Measurements from ENCODE around the gene HDAC11. TPM values are rescaled to one million over a fixed set of nuclear protein-coding genes. Genes with fewer than 3 reads are reported as not detected.

Gene HDAC11
- total RNA-seq, 2 donors from 2014 or later, result 6.2 to 8.0 TPM

GRCh38 chr3:13460341-13460736, 19.8 kb upstream of the HDAC11 start:
- DNase-seq (no peak), ATAC-seq (replicated peaks in 1 of 2) (no peak)
- H3K4me1 Mint-ChIP-seq (ENCODE audit: low read depth), result peaks cover 8% of the 10 kb centered on the region
- H3K9me3 Mint-ChIP-seq, result no peaks in the 10 kb centered on the region
- H3K27ac Mint-ChIP-seq, result no peak overlapping the region
- H3K4me3 Mint-ChIP-seq, result no peak overlapping the region
- H3K27me3 Mint-ChIP-seq (ENCODE audit: low read depth), result peaks cover 4% of the 10 kb centered on the region
- no peaks in the 10 kb centered on the region for H3K36me3 Mint-ChIP-seq (ENCODE audit: insufficient read depth in 2 of 2)

- Mint-ChIP-seq H3K27me3 (ENCODE audit: low read depth) (peaks cover 5% of the 10 kb centered on the region), H3K27ac (no peak overlapping the region)
- peak; percentile 98 for ATAC-seq (replicated peaks in 1 of 2)
These were observed 18.7 kb upstream of the HDAC11 start for GRCh38 chr3:13461169-13462124.

GRCh38 chr3:13462125-13462629, 17.9 kb upstream of the HDAC11 start:
- no peak for ATAC-seq (replicated peaks in 1 of 2)
- Mint-ChIP-seq H3K27ac (no peak overlapping the region), H3K4me1 (ENCODE audit: low read depth) (peaks cover 8% of the 10 kb centered on the region), H3K4me3 (no peak overlapping the region), H3K9me3 (no peaks in the 10 kb centered on the region), H3K27me3 (ENCODE audit: low read depth) (peaks cover 5% of the 10 kb centered on the region), H3K36me3 (ENCODE audit: insufficient read depth in 2 of 2) (no peaks in the 10 kb centered on the region)
- no peak for DNase-seq

More at GRCh38 chr3:13461169-13462124, 18.7 kb upstream of the HDAC11 start:
- Mint-ChIP-seq H3K36me3 (ENCODE audit: insufficient read depth in 2 of 2) (no peaks in the 10 kb centered on the region), H3K9me3 (no peaks in the 10 kb centered on the region), H3K4me1 (ENCODE audit: low read depth) (peaks cover 8% of the 10 kb centered on the region), H3K4me3 (no peak overlapping the region)
- peak; percentile 84 to 87 for DNase-seq

- H3K36me3 Mint-ChIP-seq (ENCODE audit: insufficient read depth in 2 of 2), result no peaks in the 10 kb centered on the region
- DNase-seq, result no peak
- no peak overlapping the region for H3K4me3 Mint-ChIP-seq
- H3K27ac Mint-ChIP-seq, result no peak overlapping the region
- H3K9me3 Mint-ChIP-seq, result no peaks in the 10 kb centered on the region
- peaks cover 8% of the 10 kb centered on the region for H3K4me1 Mint-ChIP-seq (ENCODE audit: low read depth)
- peaks cover 5% of the 10 kb centered on the region for H3K27me3 Mint-ChIP-seq (ENCODE audit: low read depth)
- ATAC-seq (replicated peaks in 1 of 2), result no peak
These were observed 17.3 kb upstream of the HDAC11 start for GRCh38 chr3:13462822-13463221.

GRCh38 chr3:13463618-13464400, 16.3 kb upstream of the HDAC11 start:
- H3K27me3 Mint-ChIP-seq (ENCODE audit: low read depth), result peaks cover 5% of the 10 kb centered on the region
- no peak overlapping the region for H3K4me3 Mint-ChIP-seq
- ATAC-seq (replicated peaks in 1 of 2) (no peak), DNase-seq (no peak)
- H3K4me1 Mint-ChIP-seq (ENCODE audit: low read depth), result peaks cover 8% of the 10 kb centered on the region
- no peaks in the 10 kb centered on the region for H3K36me3 Mint-ChIP-seq (ENCODE audit: insufficient read depth in 2 of 2)
- H3K9me3 Mint-ChIP-seq, result no peaks in the 10 kb centered on the region
- H3K27ac Mint-ChIP-seq, result no peak overlapping the region

- H3K4me1 Mint-ChIP-seq (ENCODE audit: low read depth), result peaks cover 8% of the 10 kb centered on the region
- ATAC-seq (replicated peaks in 1 of 2), result no peak
- H3K27me3 Mint-ChIP-seq (ENCODE audit: low read depth), result peaks cover 5% of the 10 kb centered on the region
- no peaks in the 10 kb centered on the region for H3K9me3 Mint-ChIP-seq
- no peak overlapping the region for H3K4me3 Mint-ChIP-seq
- no peaks in the 10 kb centered on the region for H3K36me3 Mint-ChIP-seq (ENCODE audit: insufficient read depth in 2 of 2)
- no peak overlapping the region for H3K27ac Mint-ChIP-seq
- no peak for DNase-seq
These were observed 14.8 kb upstream of the HDAC11 start for GRCh38 chr3:13465236-13465873.

GRCh38 chr3:13466781-13467180, 13.3 kb upstream of the HDAC11 start:
- no peaks in the 10 kb centered on the region for H3K9me3 Mint-ChIP-seq
- no peak overlapping the region for H3K27ac Mint-ChIP-seq
- ATAC-seq (replicated peaks in 1 of 2), result no peak
- no peak overlapping the region for H3K4me3 Mint-ChIP-seq
- H3K27me3 Mint-ChIP-seq (ENCODE audit: low read depth), result peaks cover 5% of the 10 kb centered on the region
- peaks cover under 1% of the 10 kb centered on the region for H3K4me1 Mint-ChIP-seq (ENCODE audit: low read depth)
- H3K36me3 Mint-ChIP-seq (ENCODE audit: insufficient read depth in 2 of 2), result no peaks in the 10 kb centered on the region
- no peak for DNase-seq

- H3K27ac Mint-ChIP-seq, result no peak overlapping the region
- DNase-seq (no peak), ATAC-seq (replicated peaks in 1 of 2) (no peak)
- H3K9me3 Mint-ChIP-seq, result no peaks in the 10 kb centered on the region
- H3K27me3 Mint-ChIP-seq (ENCODE audit: low read depth), result no peaks in the 10 kb centered on the region
- H3K36me3 Mint-ChIP-seq (ENCODE audit: insufficient read depth in 2 of 2), result no peaks in the 10 kb centered on the region
- no peaks in the 10 kb centered on the region for H3K4me1 Mint-ChIP-seq (ENCODE audit: low read depth)
- no peak overlapping the region for H3K4me3 Mint-ChIP-seq
These were observed 9.1 kb upstream of the HDAC11 start for GRCh38 chr3:13470894-13471574.

GRCh38 chr3:13472286-13472685, 7.8 kb upstream of the HDAC11 start:
- H3K4me3 Mint-ChIP-seq, result no peak overlapping the region
- H3K27ac Mint-ChIP-seq, result no peak overlapping the region
- ATAC-seq (replicated peaks in 1 of 2), result no peak
- DNase-seq, result no peak
- H3K27me3 Mint-ChIP-seq (ENCODE audit: low read depth), result no peaks in the 10 kb centered on the region
- no peaks in the 10 kb centered on the region for H3K4me1 Mint-ChIP-seq (ENCODE audit: low read depth)
- no peaks in the 10 kb centered on the region for H3K36me3 Mint-ChIP-seq (ENCODE audit: insufficient read depth in 2 of 2)
- H3K9me3 Mint-ChIP-seq, result no peaks in the 10 kb centered on the region

GRCh38 chr3:13473020-13473419, 7.1 kb upstream of the HDAC11 start:
- no peaks in the 10 kb centered on the region for H3K27me3 Mint-ChIP-seq (ENCODE audit: low read depth)
- no peak overlapping the region for H3K27ac Mint-ChIP-seq
- H3K4me3 Mint-ChIP-seq, result no peak overlapping the region
- ATAC-seq (replicated peaks in 1 of 2), result no peak
- no peaks in the 10 kb centered on the region for H3K9me3 Mint-ChIP-seq
- no peaks in the 10 kb centered on the region for H3K4me1 Mint-ChIP-seq (ENCODE audit: low read depth)
- H3K36me3 Mint-ChIP-seq (ENCODE audit: insufficient read depth in 2 of 2), result no peaks in the 10 kb centered on the region
- no peak for DNase-seq

- Mint-ChIP-seq H3K27ac (no peak overlapping the region), H3K27me3 (ENCODE audit: low read depth) (no peaks in the 10 kb centered on the region), H3K36me3 (ENCODE audit: insufficient read depth in 2 of 2) (no peaks in the 10 kb centered on the region), H3K4me3 (no peak overlapping the region), H3K4me1 (ENCODE audit: low read depth) (peaks cover 3% of the 10 kb centered on the region), H3K9me3 (no peaks in the 10 kb centered on the region)
- DNase-seq (no peak), ATAC-seq (replicated peaks in 1 of 2) (no peak)
These were observed 6.1 kb upstream of the HDAC11 start for GRCh38 chr3:13474021-13474420.

- H3K4me3 Mint-ChIP-seq, result no peak overlapping the region
- no peak for ATAC-seq (replicated peaks in 1 of 2)
- no peaks in the 10 kb centered on the region for H3K36me3 Mint-ChIP-seq (ENCODE audit: insufficient read depth in 2 of 2)
- no peak for DNase-seq
- no peak overlapping the region for H3K27ac Mint-ChIP-seq
- no peaks in the 10 kb centered on the region for H3K9me3 Mint-ChIP-seq
- H3K4me1 Mint-ChIP-seq (ENCODE audit: low read depth), result peaks cover 9% of the 10 kb centered on the region
- no peaks in the 10 kb centered on the region for H3K27me3 Mint-ChIP-seq (ENCODE audit: low read depth)
These were observed 5.3 kb upstream of the HDAC11 start for GRCh38 chr3:13474776-13475303.
